SK-N-SH (cell line): ENCODE results near the gene PA2G4. TPM values are rescaled to one million over a fixed set of nuclear protein-coding genes. Genes with fewer than 3 reads are reported as not detected.

Source experiments
- CTCF ChIA-PET: fragments of 300-600, 350-600 bp; formaldehyde crosslinking; extraction: SDS; loops from one replicate; lab custom pipeline; 2021; lab: Yijun Ruan, JAX
- POLR2A ChIA-PET: fragments of 350-600 bp; sonication (Branson Sonifier 250); formaldehyde crosslinking; extraction: SDS; loops from one replicate; lab custom pipeline; 2020; ENCODE audit warnings: antibody characterized with exemption, inconsistent platforms; lab: Yijun Ruan, JAX
- DNase-seq: peaks from one replicate; pipeline ENCODE4 v3.0.0; 2012
- H2AFZ ChIP-seq: fragments of 200-600 bp; sonication (generic); 2 replicates; pipeline ENCODE4 v1.8.1; 2016; ENCODE audit warnings: antibody characterized with exemption, mild to moderate bottlenecking, low read depth
- H3F3A ChIP-seq: fragments of 200-600 bp; sonication (generic); replicated peaks from 2 replicates; pipeline ENCODE3; 2016; ENCODE audit warnings: antibody characterized with exemption, mild to moderate bottlenecking; ENCODE audit not compliant: insufficient read depth
- H3K27ac ChIP-seq, 2 experiments: fragments of 200-500 bp in 1 of 2; fragments of 200-600 bp in 1 of 2; sonication (Bioruptor generic) in 1 of 2; sonication (generic), shearing (Covaris generic) in 1 of 2; 2 replicates each; pipeline versions ENCODE4 v1.5.1 to v1.6.1; 2014 to 2016; ENCODE audit warnings: low read depth in 2 of 2, inconsistent platforms in 1 of 2, low read length in 1 of 2, mild to moderate bottlenecking in 1 of 2, mixed read lengths in 1 of 2
- H3K27me3 ChIP-seq: fragments of 200-600 bp; sonication (generic), shearing (Covaris generic); 2 replicates; pipeline ENCODE4 v1.6.1; 2016; ENCODE audit warnings: mixed run types; ENCODE audit not compliant: insufficient read depth
- H3K36me3 ChIP-seq, 2 experiments: fragments of 200-500 bp in 1 of 2; fragments of 200-600 bp in 1 of 2; sonication (Bioruptor generic) in 1 of 2; sonication (generic) in 1 of 2; replicated peaks in 1 of 2; 2 replicates each; pipeline versions ENCODE3 to v1.5.1; 2014 to 2016; ENCODE audit warnings: low read length in 1 of 2, mild to moderate bottlenecking in 1 of 2; ENCODE audit not compliant: insufficient read depth in 2 of 2, control insufficient read depth in 1 of 2
- H3K4me1 ChIP-seq, 2 experiments: fragments of 200-500 bp in 1 of 2; fragments of 200-600 bp in 1 of 2; sonication (Bioruptor generic) in 1 of 2; sonication (generic), shearing (Covaris generic) in 1 of 2; 2 replicates each; pipeline versions ENCODE4 v1.5.1 to v1.6.1; 2014 to 2016; ENCODE audit warnings: low read depth in 1 of 2, low read length in 1 of 2, mixed run types in 1 of 2; ENCODE audit not compliant: insufficient read depth in 2 of 2, control insufficient read depth in 1 of 2
- H3K4me2 ChIP-seq: fragments of 200-600 bp; sonication (generic), shearing (Covaris generic); 2 replicates; pipeline ENCODE4 v1.6.1; 2017; ENCODE audit warnings: mixed run types
- H3K4me3 ChIP-seq, 2 experiments: fragments of 200-500 bp in 1 of 2; fragments of 200-600 bp in 1 of 2; sonication (Bioruptor generic) in 1 of 2; sonication (generic), shearing (Covaris generic) in 1 of 2; 2 replicates each; pipeline versions ENCODE4 v1.5.1 to v1.8.1; 2014 to 2016; ENCODE audit warnings: low read depth in 2 of 2, inconsistent platforms in 1 of 2, low read length in 1 of 2, mild to moderate bottlenecking in 1 of 2, mixed read lengths in 1 of 2, moderate library complexity in 1 of 2
- H3K79me2 ChIP-seq: fragments of 200-600 bp; sonication (generic); 2 replicates; pipeline ENCODE4 v1.8.1; 2017; ENCODE audit warnings: mild to moderate bottlenecking; ENCODE audit not compliant: insufficient read depth
- H3K9ac ChIP-seq: fragments of 200-600 bp; sonication (generic); 2 replicates; pipeline ENCODE4 v1.6.1; 2017; ENCODE audit warnings: mixed run types
- H3K9me2 ChIP-seq: fragments of 200-600 bp; sonication (generic); 2 replicates; pipeline ENCODE4 v1.6.1; 2017; ENCODE audit warnings: mixed run types
- H3K9me3 ChIP-seq: fragments of 200-600 bp; sonication (generic); 2 replicates; pipeline ENCODE4 v1.6.1; 2017; ENCODE audit warnings: mixed run types, mild to moderate bottlenecking, moderate library complexity
- H4K20me1 ChIP-seq: fragments of 200-600 bp; sonication (generic); 2 replicates; pipeline ENCODE4 v1.6.1; 2017; ENCODE audit warnings: mild to moderate bottlenecking, mixed run types; ENCODE audit not compliant: insufficient read depth
- ELF1 ChIP-seq: IDR thresholded peaks from 2 replicates; pipeline ENCODE4 v1.4.0; 2012
- NFIC ChIP-seq: IDR thresholded peaks from 2 replicates; pipeline ENCODE4 v1.4.0; 2012; ENCODE audit warnings: borderline replicate concordance
- PBX3 ChIP-seq: IDR thresholded peaks from 2 replicates; pipeline ENCODE4; 2012
- POLR2AphosphoS5 ChIP-seq: IDR thresholded peaks from 2 replicates; pipeline ENCODE4 v1.6.1; 2012; ENCODE audit warnings: low read depth, low read length
- RAD21 ChIP-seq: IDR thresholded peaks from 2 replicates; pipeline ENCODE4 v1.6.1; 2012; ENCODE audit warnings: mild to moderate bottlenecking, low read length
- REST ChIP-seq: IDR thresholded peaks from 2 replicates; pipeline ENCODE4 v1.6.1; 2012; ENCODE audit warnings: mild to moderate bottlenecking, low read depth, low read length, moderate library complexity
- SMC3 ChIP-seq: IDR thresholded peaks from 2 replicates; pipeline ENCODE4 v1.6.1; 2012; ENCODE audit warnings: low read depth, low read length, improper control_type of control experiment
- TCF12 ChIP-seq: IDR thresholded peaks from 2 replicates; pipeline ENCODE4 v1.4.0; 2012
- USF2 ChIP-seq: fragments of 150-350 bp; IDR thresholded peaks from 2 replicates; pipeline ENCODE4 v1.6.1; 2017; ENCODE audit warnings: antibody characterized with exemption, low read length, low read depth, borderline replicate concordance
- WGBS: methylation state at CpG from one replicate; pipeline ENCODE4 v1.1.6; 2017; ENCODE audit warnings: low lambda C conversion rate; 5-methylcytosine and 5-hydroxymethylcytosine counted together
- polyA plus RNA-seq, 3 experiments: library from polyadenylated mRNA; depleted of rRNA; stranded (reverse); fragments of >200 nt; gene quantifications; 2 replicates each; pipeline ENCODE4 v1.2.3, GENCODE V29; 2012

PA2G4 gene
- polyA plus RNA-seq, 1 of the 3 experiments (the other 2 are of a cell fraction) = 207 TPM

- H3K4me1 ChIP-seq = peaks cover 13 to 23% of the 10 kb centered on the region in 2 experiments
- POLR2A ChIA-PET = interaction anchor here (0.9 to 2.9 kb wide), 11 partner anchors 10 to 234 kb away, joined by 3 to 44 read pairs (median 7); partner anchors contain the start of genes MYL6, PA2G4, RNF41 and RPL41
- peaks cover 22 to 25% of the 10 kb centered on the region in 2 experiments for H3K36me3 ChIP-seq
- no peaks in the 10 kb centered on the region for H3K9me2 ChIP-seq
- DNase-seq = no peak
- H3K9me3 ChIP-seq = no peaks in the 10 kb centered on the region
- H3K4me3 ChIP-seq = peak overlapping the region; percentile 39 to 61
- TF ChIP-seq ELF1 = no peak
- TF ChIP-seq RAD21 = no peak
- TF ChIP-seq NFIC = peak; percentile 46; the same call in 1 of the 2 replicates
- no peak; the same call in 1 of the 2 replicates for TF ChIP-seq PBX3
- no peak for TF ChIP-seq REST
- TF ChIP-seq SMC3 = no peak
- no peak for TF ChIP-seq TCF12
- no peak for TF ChIP-seq USF2
- no peak for TF ChIP-seq POLR2AphosphoS5
- H3K9ac ChIP-seq = peak overlapping the region; percentile 66
- H3K79me2 ChIP-seq = peaks cover 63% of the 10 kb centered on the region
- 7% methylated on average over 8 of the region's 8 CpGs for WGBS
- peak overlapping the region; percentile 77 to 88 for H3K27ac ChIP-seq
- H3K27me3 ChIP-seq = no peaks in the 10 kb centered on the region
- H3K4me2 ChIP-seq = peak overlapping the region; percentile 86
- peak overlapping the region; percentile 57; the same call in 1 of the 2 replicates for H2AFZ ChIP-seq
- peaks cover 34% of the 10 kb centered on the region for H3F3A ChIP-seq
- H4K20me1 ChIP-seq = no peaks in the 10 kb centered on the region
- CTCF ChIA-PET = interaction anchor here (1.1 to 16.0 kb wide), 9 partner anchors 8 to 95 kb away, joined by 3 to 272 read pairs (median 7); partner anchors contain the start of genes MYL6, MYL6B, RNF41 and SMARCC2
Observed at GRCh38 chr12:56127485-56127887, 23.1 kb downstream of the PA2G4 start.
